ENCODE measurements around the gene ZNF423. TPM values are rescaled to one million over a fixed set of nuclear protein-coding genes. Genes with fewer than 3 reads are reported as not detected.

Gene ZNF423
- total RNA-seq, 2 donors from 2014 or later, result not detected

DNA sequence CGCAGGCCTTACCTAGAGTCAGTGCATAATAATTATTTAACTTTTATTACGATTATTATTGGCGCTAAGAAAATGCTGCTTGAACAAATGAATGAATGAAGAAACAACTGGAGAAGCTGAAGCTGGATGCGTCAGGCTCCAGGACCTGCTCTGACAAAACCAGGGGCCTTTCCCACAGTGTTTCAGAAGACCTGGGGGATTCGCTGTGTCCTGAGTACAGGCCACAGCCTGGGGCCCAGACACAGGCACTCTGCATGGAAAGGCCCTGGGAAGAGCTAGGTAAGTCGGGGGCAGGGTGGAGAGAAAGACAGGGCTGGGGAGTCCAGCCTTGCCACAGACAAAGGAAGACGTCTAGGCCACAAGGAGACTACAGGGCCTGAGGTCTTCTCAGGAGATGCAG is 226.1 kb downstream of the ZNF423 start:
- Mint-ChIP-seq H3K27me3 (ENCODE audit: low read depth) (no peaks in the 10 kb centered on the region), H3K4me1 (ENCODE audit: low read depth) (no peaks in the 10 kb centered on the region), H3K9me3 (no peaks in the 10 kb centered on the region), H3K27ac (no peak overlapping the region), H3K36me3 (ENCODE audit: insufficient read depth in 2 of 2) (no peaks in the 10 kb centered on the region), H3K4me3 (no peak overlapping the region)
- ATAC-seq (replicated peaks in 1 of 2), result no peak
- DNase-seq, result no peak

DNA sequence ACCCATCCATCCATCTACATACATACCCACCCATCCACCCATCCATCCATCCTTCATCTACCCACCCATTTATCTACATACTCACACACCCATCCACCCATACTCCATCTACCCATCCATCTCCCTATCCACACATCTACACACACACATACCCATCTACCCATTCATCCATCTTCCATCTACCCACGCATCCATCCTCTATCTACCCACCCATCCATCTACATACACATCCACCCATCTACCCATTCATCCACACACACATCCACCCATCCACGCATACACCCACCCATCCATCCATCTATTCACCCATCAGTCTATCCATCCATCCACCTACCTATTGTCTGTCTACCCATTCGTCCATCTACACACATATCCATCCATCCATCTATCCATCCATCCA is 227.8 kb downstream of the ZNF423 start:
- H3K4me1 Mint-ChIP-seq (ENCODE audit: low read depth), result no peaks in the 10 kb centered on the region
- no peak overlapping the region for H3K4me3 Mint-ChIP-seq
- H3K27me3 Mint-ChIP-seq (ENCODE audit: low read depth), result no peaks in the 10 kb centered on the region
- no peaks in the 10 kb centered on the region for H3K9me3 Mint-ChIP-seq
- H3K36me3 Mint-ChIP-seq (ENCODE audit: insufficient read depth in 2 of 2), result no peaks in the 10 kb centered on the region
- no peak overlapping the region for H3K27ac Mint-ChIP-seq
- ATAC-seq (replicated peaks in 1 of 2), result no peak
- no peak for DNase-seq

DNA sequence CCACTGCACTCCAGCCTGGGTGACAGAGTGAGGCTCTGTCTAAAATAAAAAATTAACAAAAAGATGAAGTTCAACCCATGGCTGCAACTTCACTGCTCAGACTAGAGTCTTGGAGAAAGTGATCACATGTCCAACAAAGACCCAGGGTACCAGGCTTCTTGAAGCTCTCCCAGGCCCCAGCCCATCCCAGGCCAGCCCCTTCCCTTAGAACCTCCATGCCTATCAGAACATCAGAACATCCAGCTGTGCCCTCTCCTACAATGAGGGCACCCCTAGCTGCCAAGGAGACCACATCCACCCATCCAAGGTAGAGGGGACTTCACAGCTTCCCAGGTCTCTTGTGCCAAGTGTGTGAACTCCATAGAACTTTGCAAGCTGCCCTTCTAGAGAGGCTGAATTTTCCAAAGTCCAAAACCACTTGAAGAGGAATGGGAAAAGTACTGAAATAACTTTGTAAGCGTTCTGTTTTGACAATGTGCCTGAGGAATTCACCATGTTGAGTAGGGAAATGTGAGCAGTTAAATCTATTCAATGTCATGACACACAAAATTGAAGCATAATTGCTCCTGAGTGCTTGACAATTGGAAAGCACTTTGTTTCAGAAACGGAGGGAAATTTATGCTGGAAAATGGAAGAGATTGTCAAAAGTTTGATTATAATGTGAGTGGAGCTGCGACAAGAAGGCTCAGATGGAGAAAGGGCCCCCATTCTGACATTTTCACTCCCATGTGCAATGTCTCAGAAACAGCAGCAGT is 230.4 kb downstream of the ZNF423 start:
- DNase-seq (no peak), ATAC-seq (replicated peaks in 1 of 2) (no peak)
- Mint-ChIP-seq H3K36me3 (ENCODE audit: insufficient read depth in 2 of 2) (no peaks in the 10 kb centered on the region), H3K9me3 (no peaks in the 10 kb centered on the region), H3K4me1 (ENCODE audit: low read depth) (no peaks in the 10 kb centered on the region), H3K27me3 (ENCODE audit: low read depth) (no peaks in the 10 kb centered on the region), H3K27ac (no peak overlapping the region), H3K4me3 (no peak overlapping the region)

DNA sequence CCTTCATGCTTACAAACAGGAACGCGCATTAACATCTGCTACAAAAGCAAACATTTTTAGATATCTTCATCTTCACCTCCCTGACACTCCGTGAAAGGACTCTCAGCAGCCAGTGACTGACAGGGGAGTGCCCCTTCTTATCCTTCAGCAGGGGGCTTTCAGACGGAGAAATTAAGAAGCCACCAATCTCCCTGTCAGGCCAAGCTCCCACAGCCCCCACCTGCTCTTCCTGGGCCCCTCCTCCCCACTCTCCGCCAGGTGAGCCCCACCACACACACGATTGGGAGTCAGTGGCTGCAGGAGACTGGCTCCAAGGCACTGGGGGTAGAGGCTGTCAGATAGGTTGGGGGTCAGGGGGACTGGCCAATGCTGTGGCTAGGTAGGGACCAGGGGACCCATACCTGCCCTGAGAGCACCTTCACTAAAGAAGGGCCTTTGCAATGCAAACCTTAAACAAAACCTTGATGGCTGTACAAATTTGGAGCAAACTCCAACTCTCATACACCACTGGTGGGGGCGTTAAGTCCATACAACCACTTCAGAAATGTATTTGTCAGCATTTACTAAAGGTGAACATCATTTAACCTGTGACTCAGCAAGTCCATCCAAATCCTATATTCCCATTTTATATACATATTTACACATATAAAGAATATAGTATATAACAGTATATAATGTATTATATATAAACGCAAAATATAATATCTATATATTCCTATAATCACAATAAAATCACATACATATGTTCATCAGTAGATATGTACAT is 232.2 kb downstream of the ZNF423 start:
- ATAC-seq (replicated peaks in 1 of 2) (no peak), DNase-seq (no peak)
- Mint-ChIP-seq H3K27me3 (ENCODE audit: low read depth) (no peaks in the 10 kb centered on the region), H3K4me3 (no peak overlapping the region), H3K9me3 (no peaks in the 10 kb centered on the region), H3K36me3 (ENCODE audit: insufficient read depth in 2 of 2) (no peaks in the 10 kb centered on the region), H3K27ac (no peak overlapping the region), H3K4me1 (ENCODE audit: low read depth) (no peaks in the 10 kb centered on the region)

DNA sequence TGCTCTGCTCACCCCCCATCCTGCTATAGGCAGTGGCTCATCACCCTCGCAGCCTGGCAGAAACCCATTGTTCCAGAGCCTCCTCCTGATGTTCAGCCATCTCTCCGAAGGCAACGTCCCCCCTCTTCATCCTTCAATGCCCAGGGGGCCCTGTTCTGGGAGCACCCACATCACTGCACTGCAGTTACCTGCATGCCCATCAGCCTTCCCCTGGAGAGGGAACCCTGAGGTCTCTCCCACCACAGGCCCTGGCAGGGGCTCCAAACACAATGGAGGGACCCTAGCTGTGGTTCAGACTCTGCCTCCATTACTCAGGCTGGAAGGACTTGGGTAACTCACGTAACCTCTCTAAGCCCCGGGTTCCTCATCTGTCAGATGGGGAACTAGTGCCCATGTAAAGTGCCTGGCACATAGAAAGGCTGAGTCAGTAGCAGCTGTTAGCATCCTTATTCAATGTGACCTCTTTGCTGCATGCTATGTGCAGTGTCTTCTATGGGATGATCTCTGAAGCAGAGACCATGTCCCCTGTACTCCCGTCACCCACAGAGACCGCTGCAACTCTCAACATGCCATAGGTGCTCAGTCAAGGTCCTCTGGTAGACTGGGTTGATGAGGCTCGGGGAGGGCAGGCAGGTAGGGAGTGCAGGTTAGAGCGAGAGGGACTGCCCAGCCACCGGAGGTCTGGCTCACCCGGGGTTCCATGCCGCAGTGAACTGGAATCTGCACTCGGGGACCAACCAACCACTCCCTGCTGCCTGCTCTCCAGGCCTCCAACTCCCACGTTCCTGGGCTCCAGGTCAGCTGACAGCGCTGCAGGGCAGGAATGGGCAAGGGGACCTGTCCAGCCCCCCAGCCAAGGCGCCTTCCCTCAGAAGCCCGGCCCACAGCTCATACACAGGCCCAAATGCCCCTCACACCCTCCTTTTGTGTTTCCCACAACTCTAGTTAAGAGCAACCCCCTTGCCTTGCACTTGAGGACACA is 233.2 kb downstream of the ZNF423 start:
- DNase-seq (no peak), ATAC-seq (replicated peaks in 1 of 2) (no peak)
- no peaks in the 10 kb centered on the region for H3K27me3 Mint-ChIP-seq (ENCODE audit: low read depth)
- H3K4me3 Mint-ChIP-seq, result no peak overlapping the region
- H3K27ac Mint-ChIP-seq, result no peak overlapping the region
- no peaks in the 10 kb centered on the region for H3K4me1 Mint-ChIP-seq (ENCODE audit: low read depth)
- H3K9me3 Mint-ChIP-seq, result no peaks in the 10 kb centered on the region
- H3K36me3 Mint-ChIP-seq (ENCODE audit: insufficient read depth in 2 of 2), result no peaks in the 10 kb centered on the region

DNA sequence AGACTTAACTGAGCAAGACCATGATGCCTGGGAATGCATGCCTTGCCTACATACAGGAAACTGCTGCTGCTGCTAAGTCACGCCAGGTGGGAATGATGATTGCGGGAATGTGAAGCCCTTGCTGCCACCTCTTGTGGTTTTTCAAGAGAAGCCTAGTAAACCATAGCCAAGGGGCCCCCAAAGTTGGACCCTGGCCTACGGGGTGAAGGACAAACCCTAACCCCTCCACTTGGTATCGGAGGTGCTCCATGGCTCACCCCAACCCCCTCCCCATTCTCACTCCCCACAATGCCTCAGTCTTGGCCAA is 233.9 kb downstream of the ZNF423 start:
- H3K36me3 Mint-ChIP-seq (ENCODE audit: insufficient read depth in 2 of 2), result no peaks in the 10 kb centered on the region
- H3K9me3 Mint-ChIP-seq, result no peaks in the 10 kb centered on the region
- H3K27me3 Mint-ChIP-seq (ENCODE audit: low read depth), result no peaks in the 10 kb centered on the region

DNA sequence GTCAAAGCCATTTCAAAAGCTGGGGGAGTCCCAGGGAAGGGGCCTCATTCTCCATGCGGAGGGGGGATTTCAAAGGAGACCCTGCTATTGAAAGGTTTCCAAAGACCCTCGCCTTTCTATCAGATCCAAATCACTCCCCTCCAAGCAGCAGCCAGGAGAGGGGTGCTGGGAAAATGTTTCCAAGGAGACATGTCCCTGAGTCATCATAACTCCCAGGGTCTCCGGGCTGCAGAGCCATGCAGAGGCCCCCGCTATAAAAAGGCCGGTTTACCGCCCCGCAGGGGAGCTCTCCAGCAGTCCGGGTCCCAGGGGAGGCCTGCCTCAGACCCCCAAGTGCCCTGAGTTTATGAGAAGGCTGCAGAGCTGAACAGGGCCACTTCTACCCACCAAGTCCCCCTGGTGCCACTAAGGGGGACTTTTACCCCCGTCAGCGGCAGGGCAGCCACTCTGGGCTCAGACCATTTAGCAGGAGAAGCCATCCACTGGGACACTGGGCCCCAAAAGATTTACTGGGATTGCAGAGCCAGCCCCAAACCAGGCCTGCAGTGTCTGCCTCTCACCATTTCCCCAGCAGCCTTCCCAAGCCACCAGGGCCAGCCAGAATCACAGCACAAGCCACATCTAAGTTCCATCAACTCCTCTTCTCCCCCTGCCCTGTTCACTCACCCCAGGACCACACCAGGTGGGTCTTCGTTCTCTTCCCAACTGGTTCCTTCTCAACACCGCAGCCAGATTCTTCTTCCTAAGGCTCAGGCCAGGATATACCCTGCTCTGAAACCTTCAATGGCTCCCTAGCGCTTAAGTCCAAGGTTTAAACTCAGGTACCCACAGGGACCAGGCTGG is 234.4 kb downstream of the ZNF423 start:
- DNase-seq (no peak), ATAC-seq (replicated peaks in 1 of 2) (no peak)
- no peaks in the 10 kb centered on the region for H3K36me3 Mint-ChIP-seq (ENCODE audit: insufficient read depth in 2 of 2)
- no peaks in the 10 kb centered on the region for H3K9me3 Mint-ChIP-seq
- H3K4me3 Mint-ChIP-seq, result no peak overlapping the region
- no peak overlapping the region for H3K27ac Mint-ChIP-seq
- H3K4me1 Mint-ChIP-seq (ENCODE audit: low read depth), result no peaks in the 10 kb centered on the region
- no peaks in the 10 kb centered on the region for H3K27me3 Mint-ChIP-seq (ENCODE audit: low read depth)

More for the DNA sequence above, 233.9 kb downstream of the ZNF423 start:
- no peak overlapping the region for H3K27ac Mint-ChIP-seq
- DNase-seq (no peak), ATAC-seq (replicated peaks in 1 of 2) (no peak)
- H3K4me3 Mint-ChIP-seq, result no peak overlapping the region
- H3K4me1 Mint-ChIP-seq (ENCODE audit: low read depth), result no peaks in the 10 kb centered on the region

DNA sequence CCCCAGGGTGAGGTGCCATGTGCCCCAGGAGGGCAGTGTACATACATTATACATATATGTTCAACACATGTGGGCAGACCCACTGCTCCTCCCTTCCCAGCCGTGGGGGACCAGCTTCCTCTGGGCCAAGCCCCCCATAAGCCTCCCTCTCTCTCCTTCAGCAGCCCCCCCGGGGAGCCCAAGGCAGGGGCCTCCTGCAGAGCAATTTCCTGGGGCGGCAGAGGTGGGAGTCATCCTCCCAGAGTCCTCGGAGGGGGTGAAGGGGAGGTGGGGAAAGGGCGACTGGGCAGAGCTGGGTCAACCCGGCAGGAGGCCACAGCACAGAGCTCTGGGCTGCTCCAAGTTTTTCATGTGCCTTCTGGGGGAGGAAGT is 235.1 kb downstream of the ZNF423 start:
- no peak overlapping the region for H3K27ac Mint-ChIP-seq
- no peaks in the 10 kb centered on the region for H3K9me3 Mint-ChIP-seq
- H3K36me3 Mint-ChIP-seq (ENCODE audit: insufficient read depth in 2 of 2), result no peaks in the 10 kb centered on the region
- H3K4me3 Mint-ChIP-seq, result no peak overlapping the region
- ATAC-seq (replicated peaks in 1 of 2), result no peak
- no peaks in the 10 kb centered on the region for H3K4me1 Mint-ChIP-seq (ENCODE audit: low read depth)
- DNase-seq, result no peak
- no peaks in the 10 kb centered on the region for H3K27me3 Mint-ChIP-seq (ENCODE audit: low read depth)

DNA sequence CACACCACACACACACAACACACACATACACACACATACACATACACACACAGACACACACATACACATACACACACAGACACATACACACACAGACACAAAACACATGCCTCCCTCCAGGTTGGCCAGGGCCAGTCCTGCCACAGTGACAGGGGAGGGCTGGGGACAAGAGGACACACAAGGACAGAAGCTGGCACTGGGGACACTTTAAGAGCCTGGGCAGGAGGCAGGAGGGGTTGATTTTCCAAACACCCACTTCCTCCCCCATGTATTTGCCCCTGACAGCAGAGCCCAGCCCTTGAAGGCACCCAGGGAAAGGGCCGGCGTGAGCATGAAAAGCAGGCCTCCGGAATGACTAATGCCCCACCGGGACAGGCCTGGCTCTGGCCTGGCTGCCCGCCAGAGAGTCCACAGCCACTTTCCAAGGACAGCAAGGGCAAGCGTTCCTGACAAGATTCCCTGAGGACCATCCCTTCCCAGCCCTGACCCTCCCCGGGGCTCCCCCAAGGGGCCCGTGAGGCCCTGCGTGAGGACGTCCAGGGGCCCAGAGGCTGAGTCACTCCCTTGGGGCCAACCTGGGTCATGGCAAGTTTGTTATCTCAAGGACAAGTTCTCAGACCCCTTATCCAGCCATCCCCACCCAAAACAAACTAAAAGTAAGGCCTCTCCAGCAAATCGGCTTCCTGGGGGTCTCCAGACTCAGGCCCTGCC is 235.6 kb downstream of the ZNF423 start:
- Mint-ChIP-seq H3K27me3 (ENCODE audit: low read depth) (no peaks in the 10 kb centered on the region), H3K9me3 (no peaks in the 10 kb centered on the region), H3K4me3 (no peak overlapping the region), H3K4me1 (ENCODE audit: low read depth) (no peaks in the 10 kb centered on the region), H3K36me3 (ENCODE audit: insufficient read depth in 2 of 2) (no peaks in the 10 kb centered on the region), H3K27ac (no peak overlapping the region)
- DNase-seq (no peak), ATAC-seq (replicated peaks in 1 of 2) (no peak)

DNA sequence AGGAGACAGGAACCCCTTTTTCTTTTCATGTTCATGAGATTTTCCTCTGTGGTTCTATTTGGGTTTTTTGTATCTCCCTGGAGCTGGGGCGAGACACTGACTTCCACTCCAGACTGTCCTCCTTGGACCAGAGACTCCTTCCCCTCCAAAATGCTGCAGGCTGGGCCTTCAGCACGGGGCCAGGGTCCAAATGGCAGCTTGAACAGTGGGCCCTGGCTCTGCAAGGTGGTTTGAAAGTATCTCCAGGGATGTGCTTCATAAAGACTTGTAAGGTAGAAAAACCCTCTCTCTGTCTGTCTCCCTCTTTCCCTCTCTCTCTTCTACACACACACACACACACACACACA is 236.1 kb downstream of the ZNF423 start:
- no peak overlapping the region for H3K27ac Mint-ChIP-seq
- no peaks in the 10 kb centered on the region for H3K9me3 Mint-ChIP-seq
- ATAC-seq (replicated peaks in 1 of 2), result no peak
- no peak overlapping the region for H3K4me3 Mint-ChIP-seq
- H3K27me3 Mint-ChIP-seq (ENCODE audit: low read depth), result no peaks in the 10 kb centered on the region
- no peak for DNase-seq
- H3K4me1 Mint-ChIP-seq (ENCODE audit: low read depth), result no peaks in the 10 kb centered on the region
- no peaks in the 10 kb centered on the region for H3K36me3 Mint-ChIP-seq (ENCODE audit: insufficient read depth in 2 of 2)

DNA sequence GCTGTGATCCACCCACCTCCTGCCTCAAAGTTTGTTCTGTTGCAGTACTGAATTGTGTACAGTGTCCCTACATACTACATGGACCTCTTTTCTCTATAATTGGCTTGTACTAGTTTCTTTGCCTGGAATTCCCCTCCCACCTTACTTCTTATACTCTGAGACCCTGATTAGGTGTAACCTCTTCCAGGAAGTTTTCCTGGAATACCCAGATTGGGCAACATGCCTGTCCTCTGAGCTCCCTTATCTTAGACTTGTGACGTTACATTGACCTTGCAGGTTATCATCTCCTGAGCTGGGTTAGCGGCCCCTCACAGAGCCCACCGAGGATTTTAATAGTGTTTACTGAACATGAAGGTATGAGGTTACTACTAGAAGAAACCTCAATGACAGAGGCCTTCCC is 237.0 kb downstream of the ZNF423 start:
- no peaks in the 10 kb centered on the region for H3K27me3 Mint-ChIP-seq (ENCODE audit: low read depth)
- no peaks in the 10 kb centered on the region for H3K9me3 Mint-ChIP-seq
- H3K27ac Mint-ChIP-seq, result no peak overlapping the region
- DNase-seq, result no peak
- no peak overlapping the region for H3K4me3 Mint-ChIP-seq
- no peaks in the 10 kb centered on the region for H3K4me1 Mint-ChIP-seq (ENCODE audit: low read depth)
- H3K36me3 Mint-ChIP-seq (ENCODE audit: insufficient read depth in 2 of 2), result no peaks in the 10 kb centered on the region
- ATAC-seq (replicated peaks in 1 of 2), result no peak

DNA sequence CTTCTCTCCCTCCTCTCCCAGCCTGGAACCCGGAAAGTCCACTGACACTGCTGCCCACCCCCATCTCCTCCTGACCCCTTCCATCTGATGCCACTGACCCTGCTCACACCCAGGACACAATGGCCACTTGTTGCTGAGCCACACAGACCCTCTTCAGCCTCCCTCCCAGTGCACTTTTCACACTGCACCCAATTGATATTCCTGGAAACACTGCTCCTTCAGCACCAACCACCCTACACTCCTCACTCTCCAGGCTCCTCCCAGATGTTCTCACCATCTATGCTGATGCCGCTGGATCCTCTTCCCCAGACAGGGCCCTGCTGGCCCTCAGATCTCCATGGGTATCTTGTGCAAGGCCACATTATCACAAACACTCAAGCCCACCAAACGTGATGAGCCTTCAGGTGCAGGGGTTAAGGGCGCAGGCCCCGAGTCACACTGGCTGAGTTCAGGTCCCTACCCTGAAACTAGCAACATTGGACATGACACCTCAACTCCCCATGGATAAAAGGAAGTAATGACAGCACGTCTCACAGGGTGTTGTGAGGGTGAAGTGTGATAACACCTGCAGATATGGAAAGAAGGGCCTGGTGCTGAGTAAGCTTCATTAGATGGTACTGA is 238.1 kb downstream of the ZNF423 start:
- no peaks in the 10 kb centered on the region for H3K9me3 Mint-ChIP-seq
- DNase-seq (no peak), ATAC-seq (replicated peaks in 1 of 2) (no peak)
- H3K4me3 Mint-ChIP-seq, result no peak overlapping the region
- H3K27me3 Mint-ChIP-seq (ENCODE audit: low read depth), result no peaks in the 10 kb centered on the region
- no peak overlapping the region for H3K27ac Mint-ChIP-seq
- no peaks in the 10 kb centered on the region for H3K4me1 Mint-ChIP-seq (ENCODE audit: low read depth)
- H3K36me3 Mint-ChIP-seq (ENCODE audit: insufficient read depth in 2 of 2), result no peaks in the 10 kb centered on the region

All from activated T-cell treated with anti-CD3 and anti-CD28 coated beads, Interleukin-2, amount 50 U/mL, for 72 hours (primary cell).